IMR-90 (cell line): ENCODE results near the gene PAFAH1B1. TPM values are rescaled to one million over a fixed set of nuclear protein-coding genes. Genes with fewer than 3 reads are reported as not detected.

Experiments used
- ATAC-seq: fragments of 200-7000 bp; cut with Tn5 transposase; 2 replicates; pipeline ENCODE4 v1.9.1; 2020; ENCODE audit warnings: low read depth, mild to moderate bottlenecking, moderate library complexity
- BruUV-seq: library from RNA; stranded (reverse); fragments of 400-500 nt; replicated peaks from 2 replicates; lab custom pipeline; 2021; lab: Mats Ljungman, UMichigan
- CTCF ChIA-PET: fragments of 300-600 bp; formaldehyde crosslinking; extraction: SDS; loops from one replicate; lab custom pipeline; 2021; ENCODE audit warnings: antibody characterized with exemption; lab: Yijun Ruan, JAX
- POLR2A ChIA-PET: fragments of 300-600 bp; sonication (Branson Sonifier 250); formaldehyde crosslinking; loops from one replicate; lab custom pipeline; 2022; ENCODE audit warnings: antibody characterized with exemption; ENCODE audit not compliant: unreplicated experiment; lab: Charles Lee
- DNase-seq: peaks from one replicate; pipeline ENCODE4 v3.0.0; 2013
- H2AFZ ChIP-seq: replicated peaks from 2 replicates; pipeline ENCODE3; 2013; ENCODE audit warnings: low read length, mild to moderate bottlenecking; ENCODE audit not compliant: poor library complexity
- H2AK5ac ChIP-seq: 2 replicates; pipeline ENCODE4 v1.6.1; 2013; ENCODE audit warnings: low read depth, low read length, inconsistent platforms
- H2AK9ac ChIP-seq: replicated peaks from 2 replicates; pipeline ENCODE3; 2013; ENCODE audit warnings: mild to moderate bottlenecking, low read depth, low read length, moderate library complexity; ENCODE audit not compliant: poor library complexity
- H2BK120ac ChIP-seq: 2 replicates; pipeline ENCODE4 v1.6.1; 2013; ENCODE audit warnings: low read depth, low read length, inconsistent platforms
- H2BK15ac ChIP-seq: 3 replicates; pipeline ENCODE4 v1.6.1; 2013; ENCODE audit warnings: low read depth, low read length, inconsistent platforms
- H2BK20ac ChIP-seq: 2 replicates; pipeline ENCODE4 v1.6.1; 2013; ENCODE audit warnings: low read depth, mild to moderate bottlenecking, inconsistent platforms, low read length, moderate library complexity
- H2BK5ac ChIP-seq: 2 replicates; pipeline ENCODE4 v1.6.1; 2013; ENCODE audit warnings: mild to moderate bottlenecking, low read depth, low read length, inconsistent platforms; ENCODE audit not compliant: poor library complexity, severe bottlenecking
- H3K14ac ChIP-seq: replicated peaks from 2 replicates; pipeline ENCODE4 v1.6.1; 2013; ENCODE audit warnings: low read depth, low read length, inconsistent platforms
- H3K18ac ChIP-seq: 2 replicates; pipeline ENCODE4 v1.6.1; 2013; ENCODE audit warnings: low read depth, low read length, control low read depth
- H3K23ac ChIP-seq: 2 replicates; pipeline ENCODE4 v1.6.1; 2013; ENCODE audit warnings: low read depth, low read length, inconsistent platforms
- H3K27ac ChIP-seq: 2 replicates; pipeline ENCODE4 v1.5.1; 2013; ENCODE audit warnings: mild to moderate bottlenecking, control low read depth, low read length; ENCODE audit not compliant: insufficient read depth
- H3K27me3 ChIP-seq: 2 replicates; pipeline ENCODE4 v1.6.1; 2013; ENCODE audit warnings: low read length; ENCODE audit not compliant: control insufficient read depth, insufficient read depth
- H3K36me3 ChIP-seq: 2 replicates; pipeline ENCODE4 v1.6.1; 2013; ENCODE audit warnings: low read length, mixed read lengths; ENCODE audit not compliant: control insufficient read depth, insufficient read depth
- H3K4ac ChIP-seq: 2 replicates; pipeline ENCODE4 v1.6.1; 2013; ENCODE audit warnings: low read depth, low read length, inconsistent platforms
- H3K4me1 ChIP-seq: 2 replicates; pipeline ENCODE4 v1.6.1; 2013; ENCODE audit warnings: low read length, mixed read lengths; ENCODE audit not compliant: control insufficient read depth, insufficient read depth
- H3K4me2 ChIP-seq: 2 replicates; pipeline ENCODE4 v1.6.1; 2013; ENCODE audit warnings: low read depth, mild to moderate bottlenecking, control low read depth, low read length, moderate library complexity
- H3K4me3 ChIP-seq: 2 replicates; pipeline ENCODE4 v1.5.1; 2013; ENCODE audit warnings: low read depth, mild to moderate bottlenecking, control low read depth, low read length, moderate library complexity; ENCODE audit not compliant: insufficient read depth
- H3K56ac ChIP-seq: 2 replicates; pipeline ENCODE4 v1.6.1; 2013; ENCODE audit warnings: low read length, inconsistent platforms; ENCODE audit not compliant: insufficient read depth; ENCODE audit errors: extremely low read depth
- H3K79me1 ChIP-seq, 2 experiments: 2 replicates each; pipeline ENCODE4 v1.6.1; 2013; ENCODE audit warnings: low read length in 2 of 2, inconsistent platforms in 1 of 2, low read depth in 1 of 2
- H3K9ac ChIP-seq: 2 replicates; pipeline ENCODE4 v1.6.1; 2013; ENCODE audit warnings: low read depth, low read length, control low read depth
- H3K9me1 ChIP-seq: 2 replicates; pipeline ENCODE4 v1.6.1; 2013; ENCODE audit warnings: low read length, inconsistent platforms; ENCODE audit not compliant: insufficient read depth
- H3K9me3 ChIP-seq: 2 replicates; pipeline ENCODE4 v1.6.1; 2013; ENCODE audit warnings: low read length; ENCODE audit not compliant: control insufficient read depth, insufficient read depth
- H4K20me1 ChIP-seq: 2 replicates; pipeline ENCODE4 v1.6.1; 2013; ENCODE audit warnings: low read length, inconsistent platforms; ENCODE audit not compliant: insufficient read depth
- H4K5ac ChIP-seq: 2 replicates; pipeline ENCODE4 v1.6.1; 2013; ENCODE audit warnings: mild to moderate bottlenecking, low read depth, low read length, control low read depth
- H4K8ac ChIP-seq, 2 experiments: 2 replicates each; pipeline ENCODE4 v1.6.1; 2013; ENCODE audit warnings: low read depth in 2 of 2, low read length in 2 of 2, control low read depth in 1 of 2, inconsistent platforms in 1 of 2
- H4K91ac ChIP-seq: 2 replicates; pipeline ENCODE4 v1.6.1; 2013; ENCODE audit warnings: low read depth, low read length, inconsistent platforms; ENCODE audit not compliant: insufficient read depth
- BHLHE40 ChIP-seq: fragments of 150-350 bp; IDR thresholded peaks from 2 replicates; pipeline ENCODE4 v1.6.1; 2016; ENCODE audit warnings: mild to moderate bottlenecking, low read depth, low read length
- CEBPB ChIP-seq: IDR thresholded peaks from 2 replicates; pipeline ENCODE4 v1.6.1; 2012; ENCODE audit warnings: low read depth, low read length, improper control_type of control experiment
- CHD1 ChIP-seq: IDR thresholded peaks from 2 replicates; pipeline ENCODE4 v1.6.1; 2012; ENCODE audit warnings: low read depth, low read length, improper control_type of control experiment
- FOS ChIP-seq: fragments of 150-350 bp; IDR thresholded peaks from 2 replicates; pipeline ENCODE4 v1.6.1; 2016; ENCODE audit warnings: low read depth, low read length
- MAFK ChIP-seq: IDR thresholded peaks from 2 replicates; pipeline ENCODE4 v1.6.1; 2012; ENCODE audit warnings: low read depth, low read length, improper control_type of control experiment
- MAZ ChIP-seq: IDR thresholded peaks from 2 replicates; pipeline ENCODE4 v1.6.1; 2012; ENCODE audit warnings: low read depth, mild to moderate bottlenecking, low read length, improper control_type of control experiment, moderate library complexity, borderline replicate concordance
- MXI1 ChIP-seq: IDR thresholded peaks from 2 replicates; pipeline ENCODE4 v1.6.1; 2012; ENCODE audit warnings: low read depth, mild to moderate bottlenecking, low read length, moderate library complexity, borderline replicate concordance
- NFE2L2 ChIP-seq: fragments of 150-350 bp; IDR thresholded peaks from 2 replicates; pipeline ENCODE4 v1.6.1; 2016; ENCODE audit warnings: low read depth, mild to moderate bottlenecking, low read length
- POLR2A ChIP-seq: IDR thresholded peaks from 2 replicates; pipeline ENCODE4 v1.6.1; 2012; ENCODE audit warnings: mild to moderate bottlenecking, low read depth, low read length
- RCOR1 ChIP-seq: IDR thresholded peaks from 2 replicates; pipeline ENCODE4 v1.6.1; 2012; ENCODE audit warnings: mild to moderate bottlenecking, low read length, improper control_type of control experiment; ENCODE audit not compliant: insufficient replicate concordance
- RFX5 ChIP-seq: IDR thresholded peaks from 2 replicates; pipeline ENCODE4 v1.8.0; 2012; ENCODE audit warnings: low read depth, mild to moderate bottlenecking, low read length, moderate library complexity
- SMC3 ChIP-seq: fragments of 150-350 bp; IDR thresholded peaks from 2 replicates; pipeline ENCODE4 v1.6.1; 2016; ENCODE audit warnings: low read depth, mild to moderate bottlenecking, antibody characterized with exemption, low read length, moderate library complexity
- WGBS, 2 experiments: methylation state at CpG; one replicate each; pipeline versions ENCODE4 v1.1.5 to v1.1.7; 2013; ENCODE audit warnings: missing lambda C conversion rate in 2 of 2; ENCODE audit not compliant: insufficient read length in 1 of 2; ENCODE audit errors: extremely low coverage in 2 of 2; 5-methylcytosine and 5-hydroxymethylcytosine counted together
- dilution Hi-C: fragments of 300-500 bp; cut with HindIII; formaldehyde crosslinking; loops from one replicate; pipeline ENCODE4 v1.14.3; 2018; ENCODE audit warnings: low sequenced_read_pairs; ENCODE audit not compliant: unreplicated experiment
- in situ Hi-C: fragments of 300-500 bp; cut with MboI; formaldehyde crosslinking; loops from 3 replicates; pipeline ENCODE4 v1.14.3; 2019; ENCODE audit warnings: low sequenced_read_pairs, inconsistent platforms, mixed read lengths
- intact Hi-C: fragments of 100-400 bp; cut with micrococcal nuclease; formaldehyde crosslinking; loops from 2 replicates; pipeline ENCODE4 v1.10.0; 2022
- polyA plus RNA-seq, 3 experiments: library from polyadenylated mRNA; depleted of rRNA; stranded (reverse); fragments of >200 nt; gene quantifications; 2 replicates each; pipeline ENCODE4 v1.2.3, GENCODE V29; 2012; ENCODE audit warnings: low replicate concordance in 1 of 3
- total RNA-seq: library from RNA; depleted of rRNA; stranded (reverse); fragments of >200 nt; gene quantifications from 2 replicates; pipeline ENCODE4 v1.2.3, GENCODE V29; 2012
- TF ChIP-seq, protein P1 (sequence below): fragments of 150-350 bp; IDR thresholded peaks from 2 replicates; pipeline ENCODE4 v1.6.1; 2017; ENCODE audit warnings: mild to moderate bottlenecking, antibody characterized with exemption, low read length, low read depth
- TF ChIP-seq, protein P2 (sequence below): fragments of 150-350 bp; IDR thresholded peaks from 2 replicates; pipeline ENCODE4 v1.6.1; 2016; ENCODE audit warnings: low read depth, mild to moderate bottlenecking, low read length, moderate library complexity, borderline replicate concordance
- TF ChIP-seq, protein P3 (sequence below): conservative IDR thresholded peaks from 2 replicates; pipeline ENCODE4 v1.5.1; 2012; ENCODE audit warnings: mild to moderate bottlenecking, low read depth, low read length, improper control_type of control experiment

Gene PAFAH1B1
- total and polyA plus RNA-seq, 2 of the 4 experiments (the other 2 are of a cell fraction): 64.5 to 127 TPM

DNA sequence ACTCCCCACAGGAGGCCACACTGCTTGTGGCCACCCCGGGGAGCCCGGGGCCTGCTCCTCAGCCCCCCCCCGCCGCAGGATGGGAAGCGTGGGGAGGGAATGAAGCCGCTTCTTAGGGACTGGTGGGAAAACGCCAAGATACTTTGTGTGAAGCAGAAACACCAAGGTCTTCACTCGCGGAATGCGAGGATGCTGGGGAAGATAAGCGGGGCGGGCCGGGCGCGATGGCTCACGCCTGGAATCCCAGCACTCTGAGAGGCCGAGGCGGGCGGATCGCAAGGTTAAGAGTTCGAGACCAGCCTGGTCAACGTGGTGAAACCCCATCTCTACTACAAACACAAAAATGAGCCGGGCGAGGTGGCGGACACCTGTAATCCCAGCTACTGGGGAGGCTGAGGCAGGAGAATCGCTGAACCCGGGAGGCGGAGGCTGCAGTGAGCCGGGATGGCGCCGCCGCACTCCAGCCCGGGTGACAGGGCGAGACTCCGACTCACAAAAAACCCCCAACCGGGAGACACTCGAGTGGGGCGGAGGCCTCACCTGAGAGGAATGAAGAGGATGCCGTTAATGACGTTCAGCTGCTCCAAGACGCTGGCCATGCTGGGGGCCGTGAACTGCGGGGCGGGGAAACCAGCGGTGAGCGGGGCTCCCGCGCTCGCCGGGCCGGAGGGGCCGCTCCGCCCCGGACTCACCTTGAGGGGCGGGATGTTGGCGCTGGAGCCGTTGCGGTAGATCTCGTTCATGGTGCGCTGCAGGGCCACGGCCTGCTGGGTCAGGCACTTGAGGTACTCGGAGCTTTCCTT, 97.8 kb downstream of the PAFAH1B1 start:
- H3K27me3 ChIP-seq: no peaks in the 10 kb centered on the region
- H3K9me3 ChIP-seq: no peaks in the 10 kb centered on the region
- H4K91ac ChIP-seq: no peak overlapping the region
- H3K27ac ChIP-seq: no peak overlapping the region
- no peak overlapping the region for H3K4ac ChIP-seq
- intact Hi-C loops (no loop called here), dilution Hi-C loops (no loop called here), in situ Hi-C loops (no loop called here)
- H4K8ac ChIP-seq: no peak overlapping the region
- no peak overlapping the region for H3K9ac ChIP-seq
- H4K20me1 ChIP-seq: peaks cover 15% of the 10 kb centered on the region
- no peak overlapping the region for H4K5ac ChIP-seq
- H3K4me3 ChIP-seq: no peak overlapping the region
- H2BK20ac ChIP-seq: no peak overlapping the region
- POLR2A ChIA-PET: no interaction called here
- H2BK15ac ChIP-seq: no peak overlapping the region
- no peak overlapping the region for H3K18ac ChIP-seq
- H2AK9ac ChIP-seq: no peak overlapping the region
- no peak overlapping the region for H3K14ac ChIP-seq
- H3K79me1 ChIP-seq: peaks cover 0 to 22% of the 10 kb centered on the region in 2 experiments; a peak in 2 of 4 replicates
- no peak overlapping the region for H2AFZ ChIP-seq
- no peak overlapping the region for H2BK120ac ChIP-seq
- no peak overlapping the region for H2BK5ac ChIP-seq
- H3K4me2 ChIP-seq: no peak overlapping the region
- H3K36me3 ChIP-seq: peaks cover 30% of the 10 kb centered on the region
- DNase-seq (no peak), ATAC-seq (no peak)
- 87% methylated on average over 29 of the region's 62 CpGs; no CpG with 5 or more reads in 1 of the 2 experiments for WGBS, 2 experiments
- H3K56ac ChIP-seq: no peak overlapping the region
- BruUV-seq: no TSS peak
- H2AK5ac ChIP-seq: no peak overlapping the region
- CTCF ChIA-PET: no interaction called here
- H3K4me1 ChIP-seq: peaks cover 5% of the 10 kb centered on the region; the same call in 1 of the 2 replicates
- peaks cover 6% of the 10 kb centered on the region; the same call in 1 of the 2 replicates for H3K9me1 ChIP-seq
- no peak overlapping the region for H3K23ac ChIP-seq
- TF ChIP-seq FOS (no peak), MXI1 (no peak), RCOR1 (no peak), SMC3 (no peak), NFE2L2 (no peak), MAZ (no peak), CEBPB (no peak), BHLHE40 (no peak), MAFK (no peak), RFX5 (no peak), POLR2A (no peak), CHD1 (no peak)
- TF ChIP-seq, protein P1, sequence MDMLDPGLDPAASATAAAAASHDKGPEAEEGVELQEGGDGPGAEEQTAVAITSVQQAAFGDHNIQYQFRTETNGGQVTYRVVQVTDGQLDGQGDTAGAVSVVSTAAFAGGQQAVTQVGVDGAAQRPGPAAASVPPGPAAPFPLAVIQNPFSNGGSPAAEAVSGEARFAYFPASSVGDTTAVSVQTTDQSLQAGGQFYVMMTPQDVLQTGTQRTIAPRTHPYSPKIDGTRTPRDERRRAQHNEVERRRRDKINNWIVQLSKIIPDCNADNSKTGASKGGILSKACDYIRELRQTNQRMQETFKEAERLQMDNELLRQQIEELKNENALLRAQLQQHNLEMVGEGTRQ: no peak
- TF ChIP-seq, protein P2, sequence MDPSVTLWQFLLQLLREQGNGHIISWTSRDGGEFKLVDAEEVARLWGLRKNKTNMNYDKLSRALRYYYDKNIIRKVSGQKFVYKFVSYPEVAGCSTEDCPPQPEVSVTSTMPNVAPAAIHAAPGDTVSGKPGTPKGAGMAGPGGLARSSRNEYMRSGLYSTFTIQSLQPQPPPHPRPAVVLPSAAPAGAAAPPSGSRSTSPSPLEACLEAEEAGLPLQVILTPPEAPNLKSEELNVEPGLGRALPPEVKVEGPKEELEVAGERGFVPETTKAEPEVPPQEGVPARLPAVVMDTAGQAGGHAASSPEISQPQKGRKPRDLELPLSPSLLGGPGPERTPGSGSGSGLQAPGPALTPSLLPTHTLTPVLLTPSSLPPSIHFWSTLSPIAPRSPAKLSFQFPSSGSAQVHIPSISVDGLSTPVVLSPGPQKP: no peak
- TF ChIP-seq, protein P3, sequence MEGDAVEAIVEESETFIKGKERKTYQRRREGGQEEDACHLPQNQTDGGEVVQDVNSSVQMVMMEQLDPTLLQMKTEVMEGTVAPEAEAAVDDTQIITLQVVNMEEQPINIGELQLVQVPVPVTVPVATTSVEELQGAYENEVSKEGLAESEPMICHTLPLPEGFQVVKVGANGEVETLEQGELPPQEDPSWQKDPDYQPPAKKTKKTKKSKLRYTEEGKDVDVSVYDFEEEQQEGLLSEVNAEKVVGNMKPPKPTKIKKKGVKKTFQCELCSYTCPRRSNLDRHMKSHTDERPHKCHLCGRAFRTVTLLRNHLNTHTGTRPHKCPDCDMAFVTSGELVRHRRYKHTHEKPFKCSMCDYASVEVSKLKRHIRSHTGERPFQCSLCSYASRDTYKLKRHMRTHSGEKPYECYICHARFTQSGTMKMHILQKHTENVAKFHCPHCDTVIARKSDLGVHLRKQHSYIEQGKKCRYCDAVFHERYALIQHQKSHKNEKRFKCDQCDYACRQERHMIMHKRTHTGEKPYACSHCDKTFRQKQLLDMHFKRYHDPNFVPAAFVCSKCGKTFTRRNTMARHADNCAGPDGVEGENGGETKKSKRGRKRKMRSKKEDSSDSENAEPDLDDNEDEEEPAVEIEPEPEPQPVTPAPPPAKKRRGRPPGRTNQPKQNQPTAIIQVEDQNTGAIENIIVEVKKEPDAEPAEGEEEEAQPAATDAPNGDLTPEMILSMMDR: no peak
